ENCODE data around the gene CCR9.
A peak's percentile ranks its signal among the peaks of the same experiment; 100 is the strongest.

The CCR9 gene

DNA sequence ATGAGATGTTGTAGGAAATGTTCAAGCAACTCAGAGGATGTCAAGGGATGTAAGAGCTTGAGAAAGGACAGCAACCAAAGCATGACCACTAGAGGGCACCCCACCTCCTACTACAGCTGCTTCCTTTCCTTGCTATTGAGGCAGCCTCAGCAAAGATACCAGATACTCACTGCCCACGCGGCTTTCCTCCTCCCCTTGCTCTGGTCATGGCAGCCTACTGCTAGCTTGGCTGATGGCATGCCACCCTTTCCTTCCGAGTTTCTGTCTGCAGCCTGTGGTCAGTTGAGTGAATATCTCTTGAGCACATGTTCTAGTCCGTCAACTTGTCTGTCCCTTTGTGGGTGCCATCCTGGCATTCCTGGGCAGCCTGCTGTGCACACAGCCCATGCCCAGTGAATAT is 52.5 kb downstream of the CCR9 start:
- peak; percentile 85 for DNase-seq

DNA sequence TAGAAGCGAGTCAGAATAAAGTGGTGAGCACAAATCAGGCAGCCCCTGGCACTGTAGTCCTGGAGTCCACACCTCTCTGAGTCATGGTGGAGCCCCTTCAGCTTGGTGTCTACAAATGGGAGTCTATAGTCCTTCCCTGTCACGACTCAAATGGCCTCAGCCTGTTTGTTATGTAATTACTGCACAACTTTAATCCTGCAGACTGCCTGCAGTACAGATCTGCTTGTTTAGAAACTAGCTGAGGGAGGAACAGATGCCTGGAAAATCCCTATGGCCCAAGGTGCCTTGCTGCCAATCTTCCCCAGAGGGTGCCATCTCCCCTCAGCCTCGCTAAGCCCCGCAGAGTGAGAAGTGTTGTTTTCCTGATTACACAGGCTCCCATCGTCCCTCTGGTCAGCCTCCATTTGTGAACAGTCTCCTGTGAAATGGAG is 53.0 kb downstream of the CCR9 start:
- no peak for DNase-seq

DNA sequence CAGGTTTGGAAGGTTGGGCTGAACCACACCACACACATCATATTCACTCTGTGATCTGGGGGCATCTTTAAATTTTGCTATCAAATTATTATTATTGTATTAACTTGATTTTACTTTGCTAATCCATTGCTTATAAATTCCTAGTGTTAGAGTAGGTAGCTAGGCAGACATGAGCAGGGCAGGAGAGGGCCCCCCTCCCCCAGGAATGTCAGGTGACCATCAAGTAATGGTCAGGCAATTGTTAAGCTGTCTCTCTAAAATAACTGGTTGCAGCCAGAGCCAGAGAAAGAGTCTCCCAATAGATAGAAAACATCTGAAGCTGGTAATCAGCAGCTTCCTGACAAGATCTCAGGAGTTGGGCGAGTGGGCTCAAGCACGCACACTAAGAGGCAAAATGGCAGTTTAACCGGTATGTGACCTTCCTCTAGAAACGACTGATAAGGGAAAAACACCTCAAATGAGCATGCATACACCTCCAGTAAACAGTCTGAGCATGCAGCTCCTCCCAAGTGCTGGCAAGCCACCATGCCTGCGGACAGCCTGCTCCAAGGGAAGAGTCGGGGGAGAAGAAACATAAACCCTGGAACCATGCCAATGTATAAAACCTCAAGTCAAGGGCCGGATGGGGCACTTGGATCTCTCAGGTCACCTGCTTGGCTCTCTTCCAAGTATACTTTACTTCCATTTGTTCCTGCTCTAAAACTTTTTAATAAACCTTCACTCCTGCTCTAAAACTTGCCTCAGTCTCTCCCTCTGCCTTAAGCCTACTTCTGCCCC is 53.8 kb downstream of the CCR9 start:
- no peak for DNase-seq

DNA sequence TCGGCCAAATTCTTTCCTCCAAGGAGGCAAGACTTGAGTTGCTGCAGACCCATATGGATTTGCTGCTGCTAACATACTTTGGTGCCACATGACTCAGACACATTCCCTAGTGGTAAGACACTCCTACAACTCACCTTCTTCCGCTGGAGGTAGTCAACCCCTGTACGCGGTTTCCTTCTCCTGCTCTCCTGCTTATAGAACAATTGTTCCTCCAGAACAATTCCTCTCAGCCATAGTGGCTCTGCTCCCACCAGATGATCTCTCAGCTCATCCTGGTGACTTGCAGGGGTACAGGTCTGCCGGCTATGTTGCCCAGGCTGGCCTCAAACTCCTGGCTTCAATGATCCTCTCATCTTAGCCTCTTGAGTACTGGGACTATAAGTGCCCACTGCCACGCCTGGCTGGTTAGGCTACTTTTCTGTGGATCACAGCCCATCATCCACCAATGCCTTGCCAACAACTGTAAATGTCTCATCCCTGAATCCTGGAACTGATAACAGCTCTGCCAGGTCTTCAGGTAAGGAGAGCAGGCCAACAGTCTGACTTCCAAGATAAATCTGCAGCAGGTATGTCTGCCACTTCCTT is 54.5 kb downstream of the CCR9 start:
- no peak for DNase-seq

DNA sequence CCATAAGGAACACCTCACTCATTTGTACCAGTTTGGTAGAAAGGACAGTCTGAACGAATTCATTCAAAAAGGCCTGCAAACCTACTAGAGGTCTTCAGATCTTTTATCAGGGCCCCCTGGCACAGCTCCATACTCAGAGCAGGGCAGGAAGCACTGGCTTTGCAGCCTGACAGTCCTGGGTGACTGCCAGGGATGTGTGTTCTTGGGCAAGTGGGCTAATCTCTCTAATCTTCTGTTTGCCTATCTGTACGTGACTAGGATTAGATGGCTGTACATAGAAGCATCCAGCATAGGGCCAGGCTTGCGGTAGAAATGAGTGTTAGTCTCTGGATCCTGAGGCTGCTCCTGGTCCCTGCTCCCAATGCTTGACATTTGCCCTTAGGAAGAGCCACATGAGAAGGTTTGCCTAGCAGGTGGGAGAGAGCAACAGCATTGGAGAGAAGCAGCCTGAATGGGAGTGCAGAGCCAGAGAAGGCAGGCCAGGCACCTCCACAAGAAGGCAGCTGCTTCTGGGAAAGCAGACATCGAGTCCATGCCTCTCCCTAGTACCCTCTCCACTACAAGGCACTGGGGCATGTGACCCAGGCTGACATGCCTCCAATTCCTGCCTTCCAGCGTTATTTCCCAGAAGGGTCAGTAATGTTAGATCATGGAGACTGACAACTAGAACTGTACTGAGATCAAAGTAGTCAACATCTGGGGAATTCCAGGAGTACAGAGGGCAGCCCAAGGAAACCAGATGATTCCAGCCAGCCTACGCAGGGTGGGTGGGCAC is 55.9 kb downstream of the CCR9 start:
- DNase-seq: no peak

- no peak for DNase-seq
Measured at GRCh38 chr3:45943207-45943846, 57.0 kb downstream of the CCR9 start, which contains the start of gene CXCR6. CXCR6 (plus strand) TSS chr3:45943464; CDS start chr3:45946482, 3,018 bp downstream.

DNA sequence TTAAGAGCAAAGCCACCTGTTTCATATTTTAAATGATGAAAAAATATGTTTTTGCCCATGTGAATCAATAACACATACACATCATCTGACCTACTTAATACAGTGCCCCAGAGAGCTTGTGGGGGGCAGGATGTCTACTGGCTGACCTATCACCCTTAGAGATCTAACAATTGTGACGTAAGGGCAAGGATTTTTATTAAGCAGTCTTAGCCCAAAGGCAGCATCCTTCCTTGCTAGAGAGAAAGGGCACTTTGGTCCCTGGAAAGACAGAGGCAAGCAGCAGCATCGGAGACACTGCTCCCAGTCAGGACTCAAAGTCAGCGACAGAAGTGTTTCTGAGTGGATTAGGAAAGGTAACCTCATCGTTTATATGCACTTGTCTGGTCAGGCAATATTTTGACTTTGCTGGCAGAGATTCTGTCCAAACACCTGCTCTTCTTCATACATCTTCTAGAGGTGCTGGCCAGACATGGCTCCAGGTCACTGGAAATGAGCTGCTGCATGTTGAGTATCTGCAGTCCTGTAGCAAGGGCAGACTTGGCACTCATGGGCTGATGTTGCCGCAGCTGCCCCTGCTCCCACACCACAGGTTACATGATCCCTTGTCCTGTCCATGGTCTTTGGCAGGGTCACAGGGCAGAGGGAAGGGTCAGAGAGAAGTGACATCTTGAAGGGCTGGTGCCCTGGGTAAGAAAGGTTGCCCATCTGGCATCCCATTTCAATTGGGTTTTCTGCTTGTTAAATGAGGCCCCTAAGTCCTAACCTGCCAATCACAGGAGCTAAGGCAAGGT is 58.7 kb downstream of the CCR9 start:
- no peak for DNase-seq

GRCh38 chr3:45946307-45946706 is 60.0 kb downstream of the CCR9 start:
- DNase-seq: no peak

GRCh38 chr3:45946875-45947274 is 60.5 kb downstream of the CCR9 start:
- no peak for DNase-seq

GRCh38 chr3:45947361-45947760 is 61.0 kb downstream of the CCR9 start:
- DNase-seq: no peak

- DNase-seq: no peak
Measured at GRCh38 chr3:45948311-45948781, 62.0 kb downstream of the CCR9 start.

- DNase-seq: no peak
Measured at GRCh38 chr3:45948881-45949280, 62.5 kb downstream of the CCR9 start.

DNA sequence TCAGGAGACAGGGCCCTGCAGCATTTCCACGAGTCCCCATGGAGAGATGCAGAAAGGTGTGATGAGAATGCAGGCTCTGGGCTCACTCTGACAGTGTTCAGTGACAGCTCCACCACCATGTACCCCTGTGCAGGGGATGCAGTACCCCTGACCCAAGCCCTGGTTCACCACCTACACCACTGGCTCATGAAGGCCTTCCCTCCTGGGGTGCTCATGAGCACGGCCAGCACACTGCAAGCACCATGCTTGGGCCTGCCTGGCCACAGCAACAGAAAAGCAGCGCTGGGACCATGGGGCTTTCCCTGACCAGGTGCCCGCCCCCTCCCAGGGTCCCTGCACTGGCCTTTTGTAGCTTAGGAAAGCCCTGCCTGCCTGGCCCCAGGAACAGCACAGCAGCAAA is 63.1 kb downstream of the CCR9 start:
- no peak for DNase-seq

DNA sequence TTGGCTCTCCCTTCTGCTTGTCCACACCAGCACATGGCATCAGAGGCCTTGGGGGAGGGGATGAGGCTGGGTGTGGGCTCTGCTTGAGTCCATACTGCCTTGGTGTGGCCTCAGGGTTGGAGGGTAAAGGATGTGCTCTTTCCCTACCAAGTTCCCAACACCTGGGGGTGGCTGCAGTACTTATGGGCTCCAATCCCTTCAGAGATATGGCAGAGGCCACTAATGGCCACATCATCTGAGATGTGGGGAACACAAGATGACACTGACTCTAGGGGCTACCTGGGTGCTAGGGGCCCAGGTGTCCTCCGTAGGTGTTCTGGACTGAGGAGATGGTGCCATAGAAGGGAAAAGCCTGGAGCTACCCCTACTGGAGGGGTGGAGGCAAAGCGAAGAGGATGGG is 63.8 kb downstream of the CCR9 start:
- DNase-seq: no peak

- DNase-seq: no peak
Measured at GRCh38 chr3:45950686-45951600, 64.6 kb downstream of the CCR9 start.

GRCh38 chr3:45951946-45952345 is 65.6 kb downstream of the CCR9 start:
- no peak for DNase-seq

DNA sequence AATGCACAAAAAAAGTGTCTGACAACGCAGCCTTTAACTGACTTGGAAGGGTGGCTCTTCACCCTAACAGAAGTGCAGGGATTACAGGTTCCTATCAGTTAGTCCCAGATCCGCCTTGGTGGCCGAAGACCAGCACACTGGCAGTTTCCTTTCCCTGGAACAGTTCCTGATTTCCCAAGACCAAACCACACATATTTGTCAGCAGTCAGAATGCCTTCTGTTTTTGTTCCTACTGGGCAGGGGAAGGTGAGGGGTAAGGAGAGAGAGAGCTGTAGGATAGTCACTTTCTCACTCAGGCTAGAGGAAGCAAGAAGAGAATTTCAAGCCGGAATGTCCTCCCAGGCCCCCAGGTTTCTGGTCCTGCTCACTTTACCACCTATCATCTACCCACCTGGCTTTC is 66.1 kb downstream of the CCR9 start:
- peak; percentile 20 for DNase-seq

Measured in right forelimb (tissue), 1 donor.